Esophagus squamous epithelium (tissue), 4 donors: ENCODE results near the gene HRH4.

Source experiments
- POLR2A ChIP-seq, 4 donors: fragments of 450-650 bp; IDR thresholded peaks; one replicate each; pipeline ENCODE4 v1.6.1; 2017; ENCODE audit warnings: antibody characterized with exemption in 4 of 4, mild to moderate bottlenecking in 4 of 4, moderate library complexity in 3 of 4
- TF ChIP-seq, protein P1 (sequence below), 6 experiments: fragments of 450-650 bp in 4 of 6; fragments of 200-600 bp in 2 of 6; sonication (generic) in 2 of 6; IDR thresholded peaks; one replicate each; pipeline ENCODE4 v1.5.1; 2016 to 2019; ENCODE audit warnings: antibody characterized with exemption in 6 of 6, mild to moderate bottlenecking in 4 of 6, moderate library complexity in 4 of 6

GRCh38 chr18:24461996-24462395, 1.6 kb downstream of the HRH4 start:
- TF ChIP-seq, protein P1, sequence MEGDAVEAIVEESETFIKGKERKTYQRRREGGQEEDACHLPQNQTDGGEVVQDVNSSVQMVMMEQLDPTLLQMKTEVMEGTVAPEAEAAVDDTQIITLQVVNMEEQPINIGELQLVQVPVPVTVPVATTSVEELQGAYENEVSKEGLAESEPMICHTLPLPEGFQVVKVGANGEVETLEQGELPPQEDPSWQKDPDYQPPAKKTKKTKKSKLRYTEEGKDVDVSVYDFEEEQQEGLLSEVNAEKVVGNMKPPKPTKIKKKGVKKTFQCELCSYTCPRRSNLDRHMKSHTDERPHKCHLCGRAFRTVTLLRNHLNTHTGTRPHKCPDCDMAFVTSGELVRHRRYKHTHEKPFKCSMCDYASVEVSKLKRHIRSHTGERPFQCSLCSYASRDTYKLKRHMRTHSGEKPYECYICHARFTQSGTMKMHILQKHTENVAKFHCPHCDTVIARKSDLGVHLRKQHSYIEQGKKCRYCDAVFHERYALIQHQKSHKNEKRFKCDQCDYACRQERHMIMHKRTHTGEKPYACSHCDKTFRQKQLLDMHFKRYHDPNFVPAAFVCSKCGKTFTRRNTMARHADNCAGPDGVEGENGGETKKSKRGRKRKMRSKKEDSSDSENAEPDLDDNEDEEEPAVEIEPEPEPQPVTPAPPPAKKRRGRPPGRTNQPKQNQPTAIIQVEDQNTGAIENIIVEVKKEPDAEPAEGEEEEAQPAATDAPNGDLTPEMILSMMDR (IDR thresholded peaks at IDR 0.05): no peak
- TF ChIP-seq POLR2A (IDR thresholded peaks at IDR 0.05): no peak
